ENCODE data around the gene FAM13A.

Gene FAM13A

DNA sequence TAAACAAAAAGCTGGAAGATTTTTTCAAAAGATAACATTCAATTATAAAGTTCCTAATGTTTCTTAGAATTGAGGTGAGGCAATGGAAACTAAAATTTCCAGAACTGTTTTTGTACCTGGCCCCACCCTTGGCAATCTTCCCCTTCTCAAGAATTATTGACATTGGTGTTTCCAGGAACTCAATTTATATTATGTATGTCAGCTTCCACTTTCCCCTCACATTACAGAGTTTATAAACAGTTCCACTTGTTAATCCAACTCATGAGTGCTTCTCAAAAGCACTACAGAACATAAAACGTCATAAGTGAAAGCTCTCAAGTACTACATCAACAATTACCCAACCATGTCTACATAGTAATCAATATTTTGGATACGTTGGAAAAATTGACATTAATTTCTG lies 107.4 kb downstream of the FAM13A start:
- TF ChIP-seq, protein P1, sequence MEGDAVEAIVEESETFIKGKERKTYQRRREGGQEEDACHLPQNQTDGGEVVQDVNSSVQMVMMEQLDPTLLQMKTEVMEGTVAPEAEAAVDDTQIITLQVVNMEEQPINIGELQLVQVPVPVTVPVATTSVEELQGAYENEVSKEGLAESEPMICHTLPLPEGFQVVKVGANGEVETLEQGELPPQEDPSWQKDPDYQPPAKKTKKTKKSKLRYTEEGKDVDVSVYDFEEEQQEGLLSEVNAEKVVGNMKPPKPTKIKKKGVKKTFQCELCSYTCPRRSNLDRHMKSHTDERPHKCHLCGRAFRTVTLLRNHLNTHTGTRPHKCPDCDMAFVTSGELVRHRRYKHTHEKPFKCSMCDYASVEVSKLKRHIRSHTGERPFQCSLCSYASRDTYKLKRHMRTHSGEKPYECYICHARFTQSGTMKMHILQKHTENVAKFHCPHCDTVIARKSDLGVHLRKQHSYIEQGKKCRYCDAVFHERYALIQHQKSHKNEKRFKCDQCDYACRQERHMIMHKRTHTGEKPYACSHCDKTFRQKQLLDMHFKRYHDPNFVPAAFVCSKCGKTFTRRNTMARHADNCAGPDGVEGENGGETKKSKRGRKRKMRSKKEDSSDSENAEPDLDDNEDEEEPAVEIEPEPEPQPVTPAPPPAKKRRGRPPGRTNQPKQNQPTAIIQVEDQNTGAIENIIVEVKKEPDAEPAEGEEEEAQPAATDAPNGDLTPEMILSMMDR (IDR thresholded peaks at IDR 0.05; ENCODE audit: low read depth, low read length): no peak
- H3K4me3 ChIP-seq (ENCODE audit: low read depth, low read length): no peak overlapping the region

DNA sequence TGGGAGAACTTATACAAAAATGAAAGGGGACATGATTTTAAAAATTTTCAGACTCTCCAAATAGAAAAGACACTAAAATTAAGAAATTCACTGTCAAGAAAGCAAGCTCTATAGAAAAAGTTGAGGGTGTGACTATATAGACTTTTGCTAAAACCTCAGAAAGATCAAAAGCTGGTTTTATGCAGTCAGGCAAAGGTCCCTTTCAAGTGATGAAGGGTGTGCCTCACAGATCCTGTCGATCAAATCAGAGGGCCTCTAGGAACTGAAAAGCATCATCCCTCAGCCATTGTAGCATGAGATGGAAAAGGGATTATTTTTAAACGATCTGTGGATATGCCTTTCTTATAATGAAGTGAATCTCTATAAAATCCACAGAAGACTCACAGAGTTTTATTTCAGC lies 116.5 kb downstream of the FAM13A start:
- TF ChIP-seq, protein P1 (IDR thresholded peaks at IDR 0.05; ENCODE audit: low read depth, low read length): no peak
- no peak overlapping the region for H3K4me3 ChIP-seq (ENCODE audit: low read depth, low read length)

DNA sequence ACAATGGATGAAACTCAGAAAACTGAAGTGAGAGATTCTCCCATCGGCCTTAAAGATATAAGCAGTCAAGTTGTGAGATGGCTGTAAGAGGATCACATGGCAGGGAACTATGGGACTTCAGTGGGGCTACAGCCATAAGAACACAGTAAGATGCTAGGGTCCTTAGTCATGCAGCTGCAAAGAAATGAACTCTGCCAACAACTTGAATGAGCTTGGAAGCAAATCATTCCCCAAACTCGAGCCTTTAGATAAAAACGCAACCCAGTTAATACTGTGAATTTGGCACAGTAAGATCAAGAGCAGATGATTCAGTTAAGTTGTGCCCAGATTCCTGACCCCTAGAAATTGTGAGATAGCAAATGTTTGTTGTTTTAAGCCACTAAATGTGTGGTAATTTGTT lies 117.3 kb downstream of the FAM13A start:
- no peak overlapping the region for H3K4me3 ChIP-seq (ENCODE audit: low read depth, low read length)
- TF ChIP-seq, protein P1 (IDR thresholded peaks at IDR 0.05; ENCODE audit: low read depth, low read length): no peak

DNA sequence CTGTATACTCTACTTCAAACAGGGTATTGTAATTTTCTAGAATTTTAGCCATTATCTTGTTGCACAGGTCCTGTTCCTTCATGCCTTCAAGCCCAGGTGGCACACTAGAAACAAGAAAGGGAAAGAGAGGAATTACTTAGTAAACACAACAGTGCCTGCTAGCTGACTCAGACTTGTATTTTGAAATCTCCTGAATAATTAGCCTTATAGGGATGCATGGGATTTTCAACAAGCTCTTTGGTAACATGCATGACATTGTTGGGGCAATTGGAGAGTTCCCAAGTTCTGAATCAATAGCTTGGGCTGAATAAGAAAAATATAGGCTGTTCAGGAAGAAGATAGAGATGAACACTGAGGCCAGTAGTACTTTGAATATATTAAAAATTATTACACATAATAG lies 118.8 kb downstream of the FAM13A start:
- H3K4me3 ChIP-seq (ENCODE audit: low read depth, low read length): no peak overlapping the region
- TF ChIP-seq, protein P1 (IDR thresholded peaks at IDR 0.05; ENCODE audit: low read depth, low read length): no peak

DNA sequence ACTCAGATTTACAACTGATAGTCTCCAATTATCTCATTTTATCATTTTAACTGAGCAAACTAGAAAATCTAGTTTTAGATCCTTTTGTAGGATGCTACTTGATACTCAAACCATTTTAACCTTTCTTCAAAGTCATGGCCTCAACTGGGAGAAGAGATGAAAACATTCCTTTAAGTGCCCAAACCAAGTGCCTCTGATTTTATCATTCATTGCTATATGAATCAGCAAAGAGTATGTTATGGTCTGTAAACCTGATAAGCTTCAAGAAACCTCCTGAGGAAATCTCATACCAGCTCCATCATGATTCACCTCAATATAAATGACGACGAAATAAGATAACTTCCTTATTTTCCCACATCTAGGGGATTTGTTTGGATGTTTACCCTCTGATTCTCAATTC lies 119.9 kb downstream of the FAM13A start:
- TF ChIP-seq, protein P1 (IDR thresholded peaks at IDR 0.05; ENCODE audit: low read depth, low read length): no peak
- no peak overlapping the region for H3K4me3 ChIP-seq (ENCODE audit: low read depth, low read length)

DNA sequence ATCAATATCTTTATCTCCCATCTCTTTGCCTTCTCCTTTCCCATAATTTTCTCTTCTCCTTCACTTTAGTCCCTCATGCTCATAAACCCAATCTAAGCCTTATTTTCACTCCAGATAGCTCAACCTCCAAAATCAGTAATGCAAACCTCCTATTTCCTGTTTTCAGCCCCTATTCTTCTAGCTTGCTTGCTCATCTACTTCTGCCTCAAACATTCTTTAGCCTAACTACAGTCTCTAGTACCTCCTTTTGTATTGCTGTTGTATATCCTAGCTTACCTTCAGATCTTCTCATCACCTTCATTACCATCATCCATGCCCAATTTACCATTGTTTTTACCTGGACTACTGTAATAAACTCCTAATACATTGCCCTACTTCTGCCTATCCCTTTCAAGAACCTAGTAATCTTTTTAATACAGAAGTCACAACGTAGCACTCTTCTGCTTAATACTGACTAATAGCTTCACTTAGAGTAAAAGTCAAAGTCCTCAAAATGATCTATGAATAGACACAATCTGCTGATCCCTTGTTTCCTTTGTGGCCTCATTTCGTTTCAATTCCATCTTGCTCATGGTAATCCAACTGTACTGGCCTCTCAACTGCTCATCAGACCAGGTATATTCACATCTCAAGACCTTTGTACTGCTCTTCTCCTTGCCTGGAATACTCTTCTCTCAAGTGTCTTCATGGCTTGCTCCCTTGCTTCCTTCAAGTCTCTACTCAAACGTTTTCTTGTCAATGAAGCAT lies 123.4 kb downstream of the FAM13A start:
- TF ChIP-seq, protein P1 (IDR thresholded peaks at IDR 0.05; ENCODE audit: low read depth, low read length): no peak
- H3K4me3 ChIP-seq (ENCODE audit: low read depth, low read length): no peak overlapping the region

DNA sequence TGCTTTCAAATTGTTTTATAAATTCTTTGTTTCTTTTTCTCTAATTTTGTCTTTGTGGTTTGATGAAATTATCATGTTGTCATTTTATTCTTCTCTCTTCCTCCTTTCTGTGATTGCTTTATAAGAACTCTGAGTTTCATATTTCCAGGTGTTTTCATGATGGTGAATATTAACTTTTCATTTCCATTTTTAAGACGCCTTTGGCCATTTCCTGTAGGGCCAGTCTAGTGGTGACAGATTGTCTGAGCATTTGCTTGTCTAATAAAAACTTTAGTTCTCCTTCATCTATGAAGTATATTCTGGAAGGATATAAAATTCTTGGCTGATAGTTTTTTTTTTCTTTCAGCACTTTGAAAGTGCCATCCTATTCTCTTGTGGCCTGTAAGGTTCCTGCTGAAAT lies 128.1 kb downstream of the FAM13A start:
- TF ChIP-seq, protein P1 (IDR thresholded peaks at IDR 0.05; ENCODE audit: low read depth, low read length): no peak
- H3K4me3 ChIP-seq (ENCODE audit: low read depth, low read length): no peak overlapping the region
